HPDE6-E6E7 (cell line): ENCODE measurements around the gene RIPPLY2.

Experiments
- DNase-seq: peaks from one replicate; pipeline ENCODE4 v3.0.0; 2011; ENCODE audit warnings: missing footprints; ENCODE audit errors: extremely low spot score

RIPPLY2 gene

GRCh38 chr6:83904395-83904794 is 51.2 kb downstream of the RIPPLY2 start:
- DNase-seq = no peak

DNA sequence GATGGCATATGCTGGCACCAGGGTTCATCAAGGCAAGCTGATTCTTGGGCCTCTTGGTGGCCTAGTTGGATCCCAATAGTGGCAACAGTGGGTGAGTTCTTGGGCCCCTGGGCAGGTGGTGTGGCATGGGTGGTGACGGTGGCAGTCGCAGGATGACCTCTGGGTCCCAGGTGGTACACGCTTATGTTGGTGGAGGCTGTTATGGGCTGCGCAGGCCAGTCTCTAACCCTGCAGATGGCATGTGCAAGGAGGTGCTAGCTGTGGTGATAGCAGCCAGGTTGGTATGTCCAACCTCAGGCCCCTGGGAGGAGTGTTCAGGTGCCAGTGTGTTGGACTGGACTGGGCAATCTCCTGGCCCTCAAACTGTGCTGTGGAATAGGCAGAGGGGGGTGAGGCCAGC is 52.5 kb downstream of the RIPPLY2 start:
- DNase-seq = no peak
